ENCODE data around the gene FMN1. TPM values are rescaled to one million over a fixed set of nuclear protein-coding genes. Genes with fewer than 3 reads are reported as not detected.

FMN1 gene
- total RNA-seq, 4 donors from 2014 or later = 2.6 to 6.6 (median 4.2) TPM

GRCh38 chr15:33044598-33044997 lies 149.9 kb downstream of the FMN1 start:
- intact Hi-C loops (cut with DNase I; ENCODE audit: low total_unique reads) = no loop called here
- ATAC-seq = no peak
- Histone ChIP-seq H3K36me3 (no peaks in the 10 kb centered on the region), H3K4me3 (no peak overlapping the region), H3K4me1 (no peaks in the 10 kb centered on the region), H3K27ac (no peak overlapping the region), H3K9me3 (no peaks in the 10 kb centered on the region), H3K27me3 (no peaks in the 10 kb centered on the region)
- no peak for DNase-seq
- in situ Hi-C loops (cut with MboI; ENCODE audit: low sequenced_read_pairs in 4 of 4) = no loop called here
- TF ChIP-seq, protein P1, sequence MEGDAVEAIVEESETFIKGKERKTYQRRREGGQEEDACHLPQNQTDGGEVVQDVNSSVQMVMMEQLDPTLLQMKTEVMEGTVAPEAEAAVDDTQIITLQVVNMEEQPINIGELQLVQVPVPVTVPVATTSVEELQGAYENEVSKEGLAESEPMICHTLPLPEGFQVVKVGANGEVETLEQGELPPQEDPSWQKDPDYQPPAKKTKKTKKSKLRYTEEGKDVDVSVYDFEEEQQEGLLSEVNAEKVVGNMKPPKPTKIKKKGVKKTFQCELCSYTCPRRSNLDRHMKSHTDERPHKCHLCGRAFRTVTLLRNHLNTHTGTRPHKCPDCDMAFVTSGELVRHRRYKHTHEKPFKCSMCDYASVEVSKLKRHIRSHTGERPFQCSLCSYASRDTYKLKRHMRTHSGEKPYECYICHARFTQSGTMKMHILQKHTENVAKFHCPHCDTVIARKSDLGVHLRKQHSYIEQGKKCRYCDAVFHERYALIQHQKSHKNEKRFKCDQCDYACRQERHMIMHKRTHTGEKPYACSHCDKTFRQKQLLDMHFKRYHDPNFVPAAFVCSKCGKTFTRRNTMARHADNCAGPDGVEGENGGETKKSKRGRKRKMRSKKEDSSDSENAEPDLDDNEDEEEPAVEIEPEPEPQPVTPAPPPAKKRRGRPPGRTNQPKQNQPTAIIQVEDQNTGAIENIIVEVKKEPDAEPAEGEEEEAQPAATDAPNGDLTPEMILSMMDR (IDR thresholded peaks at IDR 0.05 in 4 of 5, conservative IDR thresholded peaks at IDR 0.05 in 1 of 5) = no peak
- TF ChIP-seq POLR2A (IDR thresholded peaks at IDR 0.05) = no peak

- in situ Hi-C loops (cut with MboI; ENCODE audit: low sequenced_read_pairs in 4 of 4) = no loop called here
- H3K4me3 ChIP-seq = no peak overlapping the region
- H3K9me3 ChIP-seq = no peaks in the 10 kb centered on the region
- intact Hi-C loops (cut with DNase I; ENCODE audit: low total_unique reads) = no loop called here
- TF ChIP-seq, protein P1 (IDR thresholded peaks at IDR 0.05 in 4 of 5, conservative IDR thresholded peaks at IDR 0.05 in 1 of 5) = no peak
- no peak for TF ChIP-seq POLR2A (IDR thresholded peaks at IDR 0.05)
- H3K27ac ChIP-seq = no peak overlapping the region
- H3K27me3 ChIP-seq = no peaks in the 10 kb centered on the region
- no peaks in the 10 kb centered on the region for H3K36me3 ChIP-seq
- ATAC-seq (no peak), DNase-seq (no peak)
- no peaks in the 10 kb centered on the region for H3K4me1 ChIP-seq
Measured at GRCh38 chr15:33043636-33044035, 150.9 kb downstream of the FMN1 start.

DNA sequence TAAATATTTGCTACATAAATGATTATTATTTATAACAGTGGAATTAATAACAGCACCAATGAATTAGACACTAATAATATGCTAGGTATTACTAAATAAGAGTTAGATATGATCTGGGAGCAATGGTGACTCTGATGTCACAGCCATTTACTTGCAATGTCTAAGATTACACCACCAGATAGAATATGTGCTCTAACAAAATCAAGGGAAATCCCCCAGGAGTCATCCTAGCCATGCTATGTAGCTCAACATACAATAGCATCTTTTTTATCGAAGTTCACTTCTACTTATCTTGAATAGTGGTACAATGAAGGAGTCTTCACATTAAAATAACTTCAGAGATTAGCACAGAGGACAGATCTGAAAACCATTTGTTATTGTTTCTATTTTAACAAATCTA lies 154.0 kb downstream of the FMN1 start:
- no peak for TF ChIP-seq POLR2A (IDR thresholded peaks at IDR 0.05)
- TF ChIP-seq, protein P1 (IDR thresholded peaks at IDR 0.05 in 4 of 5, conservative IDR thresholded peaks at IDR 0.05 in 1 of 5) = no peak
- DNase-seq = no peak
- no peaks in the 10 kb centered on the region for H3K9me3 ChIP-seq
- no peaks in the 10 kb centered on the region for H3K4me1 ChIP-seq
- no peak overlapping the region for H3K27ac ChIP-seq
- H3K27me3 ChIP-seq = no peaks in the 10 kb centered on the region
- no peaks in the 10 kb centered on the region for H3K36me3 ChIP-seq
- intact Hi-C loops (cut with DNase I; ENCODE audit: low total_unique reads) = no loop called here
- in situ Hi-C loops (cut with MboI; ENCODE audit: low sequenced_read_pairs in 4 of 4) = no loop called here
- no peak overlapping the region for H3K4me3 ChIP-seq
- no peak for ATAC-seq

GRCh38 chr15:33034588-33034987 lies 159.9 kb downstream of the FMN1 start:
- in situ Hi-C loops (cut with MboI; ENCODE audit: low sequenced_read_pairs in 4 of 4) (no loop called here), intact Hi-C loops (cut with DNase I; ENCODE audit: low total_unique reads) (no loop called here)
- Histone ChIP-seq H3K27ac (no peak overlapping the region), H3K4me3 (no peak overlapping the region), H3K36me3 (no peaks in the 10 kb centered on the region), H3K27me3 (no peaks in the 10 kb centered on the region), H3K9me3 (no peaks in the 10 kb centered on the region), H3K4me1 (peaks cover 0 to 1% of the 10 kb centered on the region in 2 donors)
- ATAC-seq = no peak
- no peak for DNase-seq
- TF ChIP-seq, protein P1 (IDR thresholded peaks at IDR 0.05 in 4 of 5, conservative IDR thresholded peaks at IDR 0.05 in 1 of 5) = no peak
- no peak for TF ChIP-seq POLR2A (IDR thresholded peaks at IDR 0.05)

DNA sequence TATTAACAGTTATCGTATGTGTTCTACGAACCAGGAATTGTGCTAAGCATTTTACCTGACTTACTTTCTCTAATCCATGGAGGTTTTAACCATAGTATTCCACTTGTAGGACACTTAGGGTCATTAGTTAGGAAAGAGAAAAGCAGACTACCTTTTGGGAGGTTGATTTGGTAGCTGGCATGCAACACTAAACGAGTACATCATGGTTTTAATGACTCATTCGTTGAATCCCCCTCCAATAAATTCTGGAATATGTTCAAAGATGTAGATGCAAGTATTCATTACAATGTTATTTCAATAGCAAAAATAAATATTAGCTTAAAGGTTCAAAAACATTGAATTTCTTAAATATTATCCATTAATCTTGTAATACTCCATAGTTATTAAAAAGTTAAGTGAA lies 162.5 kb downstream of the FMN1 start:
- peaks cover 11 to 25% of the 10 kb centered on the region in 2 donors for H3K4me1 ChIP-seq
- no peak for ATAC-seq
- no peak overlapping the region for H3K27ac ChIP-seq
- no peak overlapping the region for H3K4me3 ChIP-seq
- H3K27me3 ChIP-seq = no peaks in the 10 kb centered on the region
- TF ChIP-seq, protein P1 (IDR thresholded peaks at IDR 0.05 in 4 of 5, conservative IDR thresholded peaks at IDR 0.05 in 1 of 5) = no peak
- TF ChIP-seq POLR2A (IDR thresholded peaks at IDR 0.05) = no peak
- DNase-seq = no peak
- no peaks in the 10 kb centered on the region for H3K9me3 ChIP-seq
- intact Hi-C loops (cut with DNase I; ENCODE audit: low total_unique reads) (no loop called here), in situ Hi-C loops (cut with MboI; ENCODE audit: low sequenced_read_pairs in 4 of 4) (no loop called here)
- H3K36me3 ChIP-seq = no peaks in the 10 kb centered on the region

All from gastrocnemius medialis (tissue), 4 donors.